ENCODE measurements around the gene GDA.

DNA sequence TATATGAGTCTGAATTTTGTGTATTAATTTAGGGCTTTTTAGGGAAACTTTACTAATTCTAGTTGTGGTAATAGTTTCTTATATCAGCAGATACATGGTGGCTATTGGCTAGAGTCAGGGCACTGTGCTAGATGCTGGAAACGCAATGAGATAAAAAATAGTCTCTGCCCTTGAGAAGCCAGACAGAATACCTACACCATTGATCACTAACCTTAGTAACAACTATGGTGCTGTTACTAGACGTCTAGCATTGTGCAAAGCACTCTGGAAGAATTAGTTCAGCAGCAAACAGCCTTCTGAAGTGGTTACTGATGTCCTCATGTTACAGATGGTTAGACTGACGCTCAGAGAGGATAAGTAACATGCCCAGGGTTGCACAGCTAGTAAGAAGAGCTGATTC lies 61.8 kb downstream of the GDA start:
- TF ChIP-seq MLX (CRISPR knock-in tag; conservative IDR thresholded peaks at IDR 0.05) (no peak), EZH2 (IDR thresholded peaks at IDR 0.05; ENCODE audit: borderline replicate concordance, low read depth, low read length) (no peak), SMARCA4 (IDR thresholded peaks at IDR 0.05) (no peak), MAFK (IDR thresholded peaks at IDR 0.05; ENCODE audit: low read length) (no peak)
